K562 (cell line): Measurements from ENCODE around the gene INMT. TPM values are rescaled to one million over a fixed set of nuclear protein-coding genes. Genes with fewer than 3 reads are reported as not detected.

Experiments
- ATF1 ChIP-seq, 2 experiments: fragments of 450-650 bp in 1 of 2; IDR thresholded peaks; 2 replicates each; pipeline ENCODE4 v1.6.1; 2016; ENCODE audit warnings: missing compliant biosample characterization in 1 of 2, missing genetic modification characterization in 1 of 2
- BMI1 ChIP-seq: fragments of 150-350 bp; IDR thresholded peaks from 2 replicates; pipeline ENCODE4 v1.6.1; 2014; ENCODE audit warnings: low read length
- CBFB ChIP-seq: sonication (generic); formaldehyde crosslinking; IDR thresholded peaks from 2 replicates; pipeline ENCODE4 v1.4.0; 2020; ENCODE audit warnings: mild to moderate bottlenecking, missing genetic modification reagents
- CREM ChIP-seq: IDR thresholded peaks from 2 replicates; pipeline ENCODE4 v1.6.1; 2014; ENCODE audit warnings: antibody characterized with exemption, low read depth
- EWSR1 ChIP-seq: fragments of 450-650 bp; IDR thresholded peaks from 2 replicates; pipeline ENCODE4 v1.6.1; 2018; ENCODE audit warnings: borderline replicate concordance, mild to moderate bottlenecking, low read depth, moderate library complexity; ENCODE audit not compliant: partially characterized antibody
- FOSL1 ChIP-seq: fragments of 200-800 bp; sonication (Bioruptor generic); conservative IDR thresholded peaks from 2 replicates; pipeline ENCODE4 v1.6.1; 2016; ENCODE audit warnings: missing genetic modification characterization, missing compliant biosample characterization
- HDAC2 ChIP-seq: fragments of 450-650 bp; IDR thresholded peaks from 2 replicates; pipeline ENCODE4 v1.6.1; 2016; ENCODE audit warnings: mild to moderate bottlenecking
- JUND ChIP-seq, 2 experiments: IDR thresholded peaks; 2 replicates in 1 of 2; 3 replicates in 1 of 2; pipeline ENCODE4 v1.6.1; 2011; ENCODE audit warnings: borderline replicate concordance in 2 of 2, low read depth in 2 of 2, low read length in 2 of 2, improper control_type of control experiment in 1 of 2, missing biosample characterization in 1 of 2, missing genetic modification characterization in 1 of 2, missing genetic modification reagents in 1 of 2
- KAT7 ChIP-seq: sonication (generic); formaldehyde crosslinking; IDR thresholded peaks from 2 replicates; pipeline ENCODE4 v1.8.0; 2022; ENCODE audit warnings: missing genetic modification reagents, mild to moderate bottlenecking, borderline replicate concordance
- L3MBTL2 ChIP-seq: fragments of 450-650 bp; IDR thresholded peaks from 2 replicates; pipeline ENCODE4 v1.6.1; 2016; ENCODE audit warnings: mild to moderate bottlenecking, moderate library complexity
- PHTF2 ChIP-seq: fragments of 250-450 bp; sonication (Bioruptor Pico); IDR thresholded peaks from 2 replicates; pipeline ENCODE4 v1.5.0; 2021; ENCODE audit warnings: mild to moderate bottlenecking
- PML ChIP-seq: IDR thresholded peaks from 2 replicates; pipeline ENCODE4 v1.6.1; 2012; ENCODE audit warnings: low read length, inconsistent platforms
- POLR2B ChIP-seq: fragments of 450-650 bp; IDR thresholded peaks from 2 replicates; pipeline ENCODE4 v1.6.1; 2018; ENCODE audit warnings: low read depth; ENCODE audit not compliant: partially characterized antibody
- SMAD1 ChIP-seq: fragments of 150-350 bp; IDR thresholded peaks from 2 replicates; pipeline ENCODE4 v1.6.1; 2014; ENCODE audit warnings: low read length, low read depth; ENCODE audit not compliant: partially characterized antibody
- TAL1 ChIP-seq: fragments of 450-650 bp; IDR thresholded peaks from 2 replicates; pipeline ENCODE4 v1.6.1; 2016; ENCODE audit warnings: mild to moderate bottlenecking
- ZFX ChIP-seq: sonication (generic); formaldehyde crosslinking; IDR thresholded peaks from 2 replicates; pipeline ENCODE4 v1.8.0; 2022; ENCODE audit warnings: mild to moderate bottlenecking, missing genetic modification reagents, moderate library complexity
- ZNF445 ChIP-seq: fragments of 250-450 bp; sonication (Bioruptor Pico); IDR thresholded peaks from 2 replicates; pipeline ENCODE4 v1.4.0; 2020; ENCODE audit warnings: low read depth, mild to moderate bottlenecking, moderate library complexity
- ZNF644 ChIP-seq: fragments of 200-800 bp; sonication (Bioruptor generic); IDR thresholded peaks from 2 replicates; pipeline ENCODE4 v1.6.1; 2016; ENCODE audit warnings: low read depth, missing genetic modification characterization, missing compliant biosample characterization
- ZNF778 ChIP-seq: fragments of 450-650 bp; formaldehyde crosslinking; IDR thresholded peaks from 2 replicates; pipeline ENCODE4 v1.4.0; 2020; ENCODE audit warnings: mild to moderate bottlenecking, moderate library complexity
- polyA plus RNA-seq, 8 experiments: library from polyadenylated mRNA; depleted of rRNA in 4 of 8; stranded (reverse) in 5 of 8; unstranded in 3 of 8; fragments of >200 nt; fragmentation: Nextera tagmentation in 2 of 8; fragmentation: Illumina TruSeq in 1 of 8; extraction: Ambion mirVana in 2 of 8; extraction: Trizol in 1 of 8; gene quantifications; 2 replicates each; pipeline versions ENCODE4 v1.2.1 to v1.2.3, GENCODE V29; 2011 to 2014; ENCODE audit warnings: inconsistent platforms in 1 of 8, missing spikeins in 1 of 8
- total RNA-seq, 7 experiments: library from RNA; depleted of rRNA in 6 of 7; stranded (reverse); fragments of >200 nt in 6 of 7; fragmentation: Illumina TruSeq in 2 of 7; extraction: Trizol in 2 of 7; gene quantifications; 2 replicates each; pipeline versions ENCODE4 v1.2.1 to v1.2.3, GENCODE V29; 2011 to 2021; ENCODE audit warnings: low replicate concordance in 1 of 7
- TF ChIP-seq, protein P1 (sequence below), 3 experiments: fragments of 200-800 bp in 1 of 3; sonication (Bioruptor generic) in 1 of 3; sonication (generic) in 1 of 3; formaldehyde crosslinking in 1 of 3; IDR thresholded peaks; 2 replicates each; pipeline versions ENCODE4 v1.6.1 to v1.8.0; 2016 to 2022; ENCODE audit warnings: mild to moderate bottlenecking in 2 of 3, missing compliant biosample characterization in 2 of 3, missing genetic modification characterization in 2 of 3, missing genetic modification reagents in 1 of 3
- TF ChIP-seq, protein P2 (sequence below): sonication (generic); formaldehyde crosslinking; IDR thresholded peaks from 2 replicates; pipeline ENCODE4 v1.8.1; 2022; ENCODE audit warnings: missing genetic modification reagents
- TF ChIP-seq, protein P3 (sequence below): fragments of 450-650 bp; IDR thresholded peaks from 2 replicates; pipeline ENCODE4 v1.6.1; 2016; ENCODE audit warnings: borderline replicate concordance

INMT gene
- total and polyA plus RNA-seq, 9 of the 15 experiments (the other 6 are each of a cell fraction or from before 2014, with no cell fraction given): 0.04 to 0.27 TPM; not detected in 7

- TF ChIP-seq FOSL1 (tag) (no peak), ATF1 (CRISPR knock-in tag; IDR thresholded peaks at IDR 0.05) (0 out of 2 replicates have a peak, but pooled peaks have one; percentile 20), ATF1 (tag; IDR thresholded peaks at IDR 0.05) (peak; percentile 93), EWSR1 (no peak), CBFB (CRISPR knock-in tag) (no peak), HDAC2 (peak; percentile 64; the same call in 1 of the 2 replicates), ZNF445 (CRISPR knock-in tag) (no peak), CREM (peak; percentile 83), PML (peak; percentile 49; the same call in 1 of the 2 replicates), KAT7 (CRISPR knock-in tag) (peak; percentile 88; the same call in 1 of the 2 replicates), BMI1 (peak; percentile 80), ZFX (CRISPR knock-in tag) (peak; percentile 92), JUND (IDR thresholded peaks at IDR 0.05; ENCODE audit: borderline replicate concordance, low read depth, low read length) (no peak), JUND (tag; IDR thresholded peaks at IDR 0.05; ENCODE audit: borderline replicate concordance, low read depth, low read length) (no peak; the same call in 2 of the 3 replicates), POLR2B (peak; percentile 56), SMAD1 (peak; percentile 42), TAL1 (no peak), ZNF644 (tag) (no peak), L3MBTL2 (peak; percentile 37; the same call in 1 of the 2 replicates), ZNF778 (CRISPR knock-in tag) (no peak), PHTF2 (no peak)
- TF ChIP-seq, protein P1, sequence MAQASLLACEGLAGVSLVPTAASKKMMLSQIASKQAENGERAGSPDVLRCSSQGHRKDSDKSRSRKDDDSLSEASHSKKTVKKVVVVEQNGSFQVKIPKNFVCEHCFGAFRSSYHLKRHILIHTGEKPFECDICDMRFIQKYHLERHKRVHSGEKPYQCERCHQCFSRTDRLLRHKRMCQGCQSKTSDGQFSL (CRISPR knock-in tag; IDR thresholded peaks at IDR 0.05): 0 out of 2 replicates have a peak, but pooled peaks have one; percentile 38
- TF ChIP-seq, protein P1 (tag; IDR thresholded peaks at IDR 0.05): no peak
- TF ChIP-seq, protein P2, sequence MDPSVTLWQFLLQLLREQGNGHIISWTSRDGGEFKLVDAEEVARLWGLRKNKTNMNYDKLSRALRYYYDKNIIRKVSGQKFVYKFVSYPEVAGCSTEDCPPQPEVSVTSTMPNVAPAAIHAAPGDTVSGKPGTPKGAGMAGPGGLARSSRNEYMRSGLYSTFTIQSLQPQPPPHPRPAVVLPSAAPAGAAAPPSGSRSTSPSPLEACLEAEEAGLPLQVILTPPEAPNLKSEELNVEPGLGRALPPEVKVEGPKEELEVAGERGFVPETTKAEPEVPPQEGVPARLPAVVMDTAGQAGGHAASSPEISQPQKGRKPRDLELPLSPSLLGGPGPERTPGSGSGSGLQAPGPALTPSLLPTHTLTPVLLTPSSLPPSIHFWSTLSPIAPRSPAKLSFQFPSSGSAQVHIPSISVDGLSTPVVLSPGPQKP (CRISPR knock-in tag): no peak
- TF ChIP-seq, protein P3, sequence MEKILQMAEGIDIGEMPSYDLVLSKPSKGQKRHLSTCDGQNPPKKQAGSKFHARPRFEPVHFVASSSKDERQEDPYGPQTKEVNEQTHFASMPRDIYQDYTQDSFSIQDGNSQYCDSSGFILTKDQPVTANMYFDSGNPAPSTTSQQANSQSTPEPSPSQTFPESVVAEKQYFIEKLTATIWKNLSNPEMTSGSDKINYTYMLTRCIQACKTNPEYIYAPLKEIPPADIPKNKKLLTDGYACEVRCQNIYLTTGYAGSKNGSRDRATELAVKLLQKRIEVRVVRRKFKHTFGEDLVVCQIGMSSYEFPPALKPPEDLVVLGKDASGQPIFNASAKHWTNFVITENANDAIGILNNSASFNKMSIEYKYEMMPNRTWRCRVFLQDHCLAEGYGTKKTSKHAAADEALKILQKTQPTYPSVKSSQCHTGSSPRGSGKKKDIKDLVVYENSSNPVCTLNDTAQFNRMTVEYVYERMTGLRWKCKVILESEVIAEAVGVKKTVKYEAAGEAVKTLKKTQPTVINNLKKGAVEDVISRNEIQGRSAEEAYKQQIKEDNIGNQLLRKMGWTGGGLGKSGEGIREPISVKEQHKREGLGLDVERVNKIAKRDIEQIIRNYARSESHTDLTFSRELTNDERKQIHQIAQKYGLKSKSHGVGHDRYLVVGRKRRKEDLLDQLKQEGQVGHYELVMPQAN: peak; percentile 91
These were observed 19.4 kb downstream of the INMT start, which contains the start of gene MINDY4 (continued) for GRCh38 chr7:30771174-30771879.
